ENCODE results near the gene KCNJ15.

DNA sequence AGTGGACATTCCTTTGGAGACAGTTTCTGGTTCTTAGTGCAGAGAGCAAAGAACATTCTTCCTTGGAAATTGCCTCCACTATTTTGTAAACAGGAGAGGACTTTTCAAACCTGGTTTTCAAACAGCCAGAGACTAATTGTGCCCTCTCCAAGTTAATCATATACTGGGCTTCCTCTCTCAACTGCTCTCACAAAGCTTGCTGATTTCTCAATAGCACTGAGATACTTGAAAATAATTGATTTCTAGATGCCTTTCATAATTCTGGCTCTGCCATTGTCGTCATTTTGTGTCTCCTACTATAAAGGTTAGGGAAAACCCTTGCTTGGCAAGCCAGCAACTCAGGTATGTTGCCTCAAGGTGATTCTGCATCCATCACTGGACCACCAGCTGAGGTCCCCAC, 56.0 kb downstream of the KCNJ15 start:
- TF ChIP-seq POLR2A (IDR thresholded peaks at IDR 0.05; ENCODE audit: low read depth, low read length) = no peak
- no peak for TF ChIP-seq POLR2AphosphoS5 (IDR thresholded peaks at IDR 0.05; ENCODE audit: low read depth, low read length)
- TF ChIP-seq TAF1 (IDR thresholded peaks at IDR 0.05; ENCODE audit: low read depth, low read length) = no peak
- no peak for TF ChIP-seq SPI1 (IDR thresholded peaks at IDR 0.05; ENCODE audit: low read depth, low read length)
- no peak for TF ChIP-seq POU2F2 (IDR thresholded peaks at IDR 0.05; ENCODE audit: low read depth, low read length)

All from GM12891 (cell line).